ENCODE data around the gene ROBO1. TPM values are rescaled to one million over a fixed set of nuclear protein-coding genes. Genes with fewer than 3 reads are reported as not detected.

The ROBO1 gene
- total RNA-seq, 4 donors from 2014 or later = 12.3 to 112 (median 27.1) TPM

DNA sequence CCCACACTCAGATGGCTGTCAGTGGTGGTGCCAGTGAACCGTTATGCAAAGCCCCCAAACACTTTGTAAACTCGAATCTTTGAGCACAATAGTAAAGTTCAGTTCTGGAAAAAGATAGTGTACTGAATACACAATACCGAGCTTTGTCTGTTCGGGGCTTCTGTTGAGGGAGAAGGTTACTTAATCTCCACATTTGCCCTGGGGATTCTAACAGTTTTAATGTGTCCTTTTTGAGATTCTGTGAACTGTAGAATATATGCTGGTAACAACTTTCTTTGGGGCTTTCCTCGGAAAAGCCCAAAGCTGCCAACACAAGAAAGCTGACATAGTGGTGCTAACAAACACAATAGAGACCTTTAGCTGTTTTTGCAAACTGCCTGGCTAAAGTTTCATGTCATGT lies 686.5 kb downstream of the ROBO1 start:
- DNase-seq = no peak
- Histone ChIP-seq H3K36me3 (no peaks in the 10 kb centered on the region), H3K4me1 (no peaks in the 10 kb centered on the region), H3K4me3 (no peak overlapping the region), H3K27me3 (no peaks in the 10 kb centered on the region), H3K9me3 (no peaks in the 10 kb centered on the region), H3K27ac (no peak overlapping the region)
- intact Hi-C loops (cut with DNase I; ENCODE audit: low total_unique reads) = no loop called here
- TF ChIP-seq POLR2A (IDR thresholded peaks at IDR 0.05) = no peak
- TF ChIP-seq, protein P1, sequence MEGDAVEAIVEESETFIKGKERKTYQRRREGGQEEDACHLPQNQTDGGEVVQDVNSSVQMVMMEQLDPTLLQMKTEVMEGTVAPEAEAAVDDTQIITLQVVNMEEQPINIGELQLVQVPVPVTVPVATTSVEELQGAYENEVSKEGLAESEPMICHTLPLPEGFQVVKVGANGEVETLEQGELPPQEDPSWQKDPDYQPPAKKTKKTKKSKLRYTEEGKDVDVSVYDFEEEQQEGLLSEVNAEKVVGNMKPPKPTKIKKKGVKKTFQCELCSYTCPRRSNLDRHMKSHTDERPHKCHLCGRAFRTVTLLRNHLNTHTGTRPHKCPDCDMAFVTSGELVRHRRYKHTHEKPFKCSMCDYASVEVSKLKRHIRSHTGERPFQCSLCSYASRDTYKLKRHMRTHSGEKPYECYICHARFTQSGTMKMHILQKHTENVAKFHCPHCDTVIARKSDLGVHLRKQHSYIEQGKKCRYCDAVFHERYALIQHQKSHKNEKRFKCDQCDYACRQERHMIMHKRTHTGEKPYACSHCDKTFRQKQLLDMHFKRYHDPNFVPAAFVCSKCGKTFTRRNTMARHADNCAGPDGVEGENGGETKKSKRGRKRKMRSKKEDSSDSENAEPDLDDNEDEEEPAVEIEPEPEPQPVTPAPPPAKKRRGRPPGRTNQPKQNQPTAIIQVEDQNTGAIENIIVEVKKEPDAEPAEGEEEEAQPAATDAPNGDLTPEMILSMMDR (IDR thresholded peaks at IDR 0.05) = no peak

DNA sequence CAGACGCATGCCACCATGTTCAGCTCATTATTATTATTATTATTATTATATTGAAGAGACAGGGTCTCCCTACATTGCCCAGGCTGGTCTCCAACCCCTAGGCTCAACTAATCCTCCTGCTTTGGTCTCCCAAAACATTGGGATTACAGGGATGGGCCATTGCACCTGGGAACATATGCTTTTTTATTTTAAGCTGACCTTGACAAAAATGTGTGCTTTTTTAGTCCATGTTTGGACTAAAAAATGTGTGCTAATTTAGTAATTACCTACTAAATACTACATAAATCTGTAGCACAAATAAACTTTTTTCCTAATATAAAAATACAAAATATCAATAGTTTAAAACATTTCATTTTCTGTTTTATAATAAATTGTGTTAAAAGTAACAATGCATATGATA lies 693.2 kb downstream of the ROBO1 start:
- TF ChIP-seq, protein P1 (IDR thresholded peaks at IDR 0.05) = no peak
- TF ChIP-seq POLR2A (IDR thresholded peaks at IDR 0.05) = no peak
- no peaks in the 10 kb centered on the region for H3K4me1 ChIP-seq
- H3K36me3 ChIP-seq = no peaks in the 10 kb centered on the region
- no peak overlapping the region for H3K27ac ChIP-seq
- no peak overlapping the region for H3K4me3 ChIP-seq
- no peaks in the 10 kb centered on the region for H3K27me3 ChIP-seq
- DNase-seq = no peak
- no peaks in the 10 kb centered on the region for H3K9me3 ChIP-seq
- intact Hi-C loops (cut with DNase I; ENCODE audit: low total_unique reads) = no loop called here

DNA sequence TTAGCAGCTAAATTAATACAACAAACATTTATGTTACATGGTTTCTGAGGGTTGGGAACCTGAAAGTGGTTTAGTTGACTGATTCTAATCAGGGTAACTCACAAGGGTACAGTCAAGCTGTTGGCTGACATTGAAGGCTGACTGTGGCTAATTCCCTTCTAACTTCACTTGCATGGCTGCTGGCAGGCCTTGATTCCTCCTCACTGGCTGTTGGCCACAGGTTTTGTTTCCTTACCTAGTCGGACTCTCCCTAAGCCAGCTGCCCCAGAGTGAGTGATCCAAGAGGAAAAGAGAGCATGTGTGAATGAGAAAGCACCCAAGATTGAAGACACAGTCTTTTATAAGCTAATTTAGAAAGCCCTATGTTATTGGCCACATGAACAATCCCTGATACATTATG lies 700.1 kb downstream of the ROBO1 start:
- no peaks in the 10 kb centered on the region for H3K27me3 ChIP-seq
- intact Hi-C loops (cut with DNase I; ENCODE audit: low total_unique reads) = no loop called here
- no peak overlapping the region for H3K4me3 ChIP-seq
- TF ChIP-seq, protein P1 (IDR thresholded peaks at IDR 0.05) = no peak
- TF ChIP-seq POLR2A (IDR thresholded peaks at IDR 0.05) = no peak
- no peaks in the 10 kb centered on the region for H3K9me3 ChIP-seq
- H3K27ac ChIP-seq = no peak overlapping the region
- no peak for DNase-seq
- H3K36me3 ChIP-seq = no peaks in the 10 kb centered on the region
- H3K4me1 ChIP-seq = no peaks in the 10 kb centered on the region

DNA sequence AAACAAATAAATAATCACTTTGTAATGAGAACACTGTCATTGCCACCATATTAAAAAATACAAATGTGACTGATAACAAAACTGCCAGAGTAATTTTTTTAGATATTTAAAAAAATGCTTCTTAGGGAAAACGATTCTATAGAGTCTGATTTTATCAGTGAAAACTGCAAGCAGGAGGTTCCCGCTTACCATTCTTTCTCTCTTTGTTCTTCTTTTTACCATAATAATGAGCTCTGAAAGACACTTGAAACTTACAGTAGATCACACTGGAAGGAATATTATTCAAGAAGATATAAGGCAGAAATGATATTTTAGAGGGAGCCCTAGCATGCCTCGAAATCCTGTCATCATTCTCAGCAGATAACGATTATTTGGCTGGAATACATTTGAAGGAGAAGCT lies 701.3 kb downstream of the ROBO1 start:
- Histone ChIP-seq H3K27ac (no peak overlapping the region), H3K27me3 (no peaks in the 10 kb centered on the region), H3K4me1 (no peaks in the 10 kb centered on the region), H3K4me3 (no peak overlapping the region), H3K9me3 (no peaks in the 10 kb centered on the region), H3K36me3 (no peaks in the 10 kb centered on the region)
- TF ChIP-seq, protein P1 (IDR thresholded peaks at IDR 0.05) = no peak
- TF ChIP-seq POLR2A (IDR thresholded peaks at IDR 0.05) = no peak
- intact Hi-C loops (cut with DNase I; ENCODE audit: low total_unique reads) = no loop called here
- DNase-seq = no peak

DNA sequence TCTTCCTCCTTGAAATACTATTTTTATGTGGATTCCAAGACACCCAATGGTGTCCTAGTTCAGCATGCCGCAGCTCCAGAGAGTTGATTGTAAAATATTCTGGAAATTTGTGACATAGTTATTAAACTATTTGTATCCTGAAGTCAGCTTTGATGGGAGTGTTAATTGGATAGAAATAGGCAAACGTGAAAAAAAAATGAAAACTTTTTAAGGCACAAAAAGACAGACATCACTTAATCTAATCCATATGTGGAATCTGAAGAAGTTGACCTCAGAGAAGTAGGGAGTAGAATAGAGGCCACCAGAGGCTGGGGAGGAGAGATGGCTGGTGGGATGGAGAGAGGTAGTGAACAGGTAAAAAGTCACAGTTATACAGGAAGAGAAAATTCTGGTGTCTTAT lies 704.2 kb downstream of the ROBO1 start:
- DNase-seq = no peak
- Histone ChIP-seq H3K27me3 (no peaks in the 10 kb centered on the region), H3K4me3 (no peak overlapping the region), H3K4me1 (no peaks in the 10 kb centered on the region), H3K9me3 (no peaks in the 10 kb centered on the region), H3K27ac (no peak overlapping the region), H3K36me3 (no peaks in the 10 kb centered on the region)
- intact Hi-C loops (cut with DNase I; ENCODE audit: low total_unique reads) = no loop called here
- no peak for TF ChIP-seq POLR2A (IDR thresholded peaks at IDR 0.05)
- TF ChIP-seq, protein P1 (IDR thresholded peaks at IDR 0.05) = no peak
